ENCODE results near the gene RASEF.
A peak's percentile ranks its signal among the peaks of the same experiment; 100 is the strongest.
"Not testable (repeated sequence)": the region's sequence is repeated elsewhere in the genome, so short reads cannot be mapped to it uniquely, and the experiment has no call there.

Gene RASEF

GRCh38 chr9:83062651-83063527 lies at the start of gene RASEF:
TSS of gene RASEF (minus strand) at chr9:83063142. CDS start at chr9:83062867, 275 bp downstream.
- peak; percentile 57 for DNase-seq

- DNase-seq = no peak
Observed at GRCh38 chr9:83111169-83111568, 48.2 kb upstream of the RASEF start.

GRCh38 chr9:83109296-83109695 lies 46.4 kb upstream of the RASEF start:
- DNase-seq = no peak

GRCh38 chr9:83108208-83108607 lies 45.3 kb upstream of the RASEF start:
- no peak for DNase-seq

GRCh38 chr9:83106772-83107171 lies 43.8 kb upstream of the RASEF start:
- DNase-seq = no peak

GRCh38 chr9:83106263-83106662 lies 43.3 kb upstream of the RASEF start:
- DNase-seq = no peak

GRCh38 chr9:83097633-83098032 lies 34.7 kb upstream of the RASEF start:
- DNase-seq = no peak

GRCh38 chr9:83093311-83093710 lies 30.4 kb upstream of the RASEF start:
- not testable (repeated sequence) for DNase-seq

- DNase-seq = no peak
Observed at GRCh38 chr9:83081846-83082245, 18.9 kb upstream of the RASEF start.

- DNase-seq = no peak
Observed at GRCh38 chr9:83081010-83081409, 18.1 kb upstream of the RASEF start.

GRCh38 chr9:83075932-83076331 lies 13.0 kb upstream of the RASEF start:
- not testable (repeated sequence) for DNase-seq

GRCh38 chr9:83072498-83072897 lies 9.6 kb upstream of the RASEF start:
- DNase-seq = not testable (repeated sequence)

- DNase-seq = no peak
Observed at GRCh38 chr9:83071626-83072025, 8.7 kb upstream of the RASEF start.

GRCh38 chr9:83070261-83070660 lies 7.3 kb upstream of the RASEF start:
- no peak for DNase-seq

GRCh38 chr9:83069651-83070050 lies 6.7 kb upstream of the RASEF start:
- no peak for DNase-seq

- DNase-seq = no peak
Observed at GRCh38 chr9:83068414-83068813, 5.5 kb upstream of the RASEF start.

- DNase-seq = no peak
Observed at GRCh38 chr9:83067579-83067978, 4.6 kb upstream of the RASEF start.

- no peak for DNase-seq
Observed at GRCh38 chr9:83066771-83067170, 3.8 kb upstream of the RASEF start.

- DNase-seq = no peak
Observed at GRCh38 chr9:83065233-83065632, 2.3 kb upstream of the RASEF start.

- DNase-seq = peak; percentile 61
Observed at GRCh38 chr9:83061990-83062650, 822 bp downstream of the RASEF start.

- DNase-seq = no peak
Observed at GRCh38 chr9:83061036-83061435, 1.9 kb downstream of the RASEF start.

- DNase-seq = peak; percentile 68
Observed at GRCh38 chr9:83060556-83060955, 2.4 kb downstream of the RASEF start.

- no peak for DNase-seq
Observed at GRCh38 chr9:83059417-83059816, 3.5 kb downstream of the RASEF start.

GRCh38 chr9:83056911-83057310 lies 6.0 kb downstream of the RASEF start:
- DNase-seq = no peak
